Measurements from ENCODE around the gene DLG1.

GRCh38 chr3:197195326-197195725, 103.1 kb downstream of the DLG1 start:
- TF ChIP-seq, protein P1, sequence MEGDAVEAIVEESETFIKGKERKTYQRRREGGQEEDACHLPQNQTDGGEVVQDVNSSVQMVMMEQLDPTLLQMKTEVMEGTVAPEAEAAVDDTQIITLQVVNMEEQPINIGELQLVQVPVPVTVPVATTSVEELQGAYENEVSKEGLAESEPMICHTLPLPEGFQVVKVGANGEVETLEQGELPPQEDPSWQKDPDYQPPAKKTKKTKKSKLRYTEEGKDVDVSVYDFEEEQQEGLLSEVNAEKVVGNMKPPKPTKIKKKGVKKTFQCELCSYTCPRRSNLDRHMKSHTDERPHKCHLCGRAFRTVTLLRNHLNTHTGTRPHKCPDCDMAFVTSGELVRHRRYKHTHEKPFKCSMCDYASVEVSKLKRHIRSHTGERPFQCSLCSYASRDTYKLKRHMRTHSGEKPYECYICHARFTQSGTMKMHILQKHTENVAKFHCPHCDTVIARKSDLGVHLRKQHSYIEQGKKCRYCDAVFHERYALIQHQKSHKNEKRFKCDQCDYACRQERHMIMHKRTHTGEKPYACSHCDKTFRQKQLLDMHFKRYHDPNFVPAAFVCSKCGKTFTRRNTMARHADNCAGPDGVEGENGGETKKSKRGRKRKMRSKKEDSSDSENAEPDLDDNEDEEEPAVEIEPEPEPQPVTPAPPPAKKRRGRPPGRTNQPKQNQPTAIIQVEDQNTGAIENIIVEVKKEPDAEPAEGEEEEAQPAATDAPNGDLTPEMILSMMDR (IDR thresholded peaks at IDR 0.05) = no peak
- TF ChIP-seq POLR2A (IDR thresholded peaks at IDR 0.05) (no peak), EP300 (IDR thresholded peaks at IDR 0.05) (no peak)

Measured in stomach (tissue), 4 donors.